Measurements from ENCODE around the gene PLPPR3. TPM values are rescaled to one million over a fixed set of nuclear protein-coding genes. Genes with fewer than 3 reads are reported as not detected.

PLPPR3 gene
- total RNA-seq, 2 donors from 2014 or later, result not detected

GRCh38 chr19:801861-802497, 19.8 kb downstream of the PLPPR3 start:
- Histone ChIP-seq H3K4me3 (peak overlapping the region; percentile 60), H3K9me3 (no peaks in the 10 kb centered on the region), H3K27ac (peak overlapping the region; percentile 14 to 47), H3K4me1 (ENCODE audit: control insufficient read depth in 1 of 2, low read depth in 2 of 2) (peaks cover 37 to 50% of the 10 kb centered on the region in 2 donors), H3K36me3 (peaks cover 35% of the 10 kb centered on the region), H3K27me3 (replicated peaks; ENCODE audit: insufficient read depth) (no peaks in the 10 kb centered on the region)
- TF ChIP-seq CTCF (IDR thresholded peaks at IDR 0.05), result no peak
- no peak for DNase-seq (ENCODE audit: low spot score)
- ATAC-seq (ENCODE audit: insufficient number of reproducible peaks, low FRiP score, low read depth), result no peak

GRCh38 chr19:801030-801860, 20.5 kb downstream of the PLPPR3 start:
- Histone ChIP-seq H3K36me3 (peaks cover 28% of the 10 kb centered on the region), H3K27ac (peak overlapping the region; percentile 14 to 47), H3K9me3 (no peaks in the 10 kb centered on the region), H3K4me3 (peak overlapping the region; percentile 60), H3K27me3 (replicated peaks; ENCODE audit: insufficient read depth) (no peaks in the 10 kb centered on the region), H3K4me1 (ENCODE audit: control insufficient read depth in 1 of 2, low read depth in 2 of 2) (peaks cover 39 to 53% of the 10 kb centered on the region in 2 donors)
- DNase-seq (ENCODE audit: low spot score) (peak; percentile 55), ATAC-seq (ENCODE audit: insufficient number of reproducible peaks, low FRiP score, low read depth) (no peak)
- TF ChIP-seq CTCF (IDR thresholded peaks at IDR 0.05), result no peak

GRCh38 chr19:800360-801029, 21.3 kb downstream of the PLPPR3 start:
- H3K4me3 ChIP-seq, result peak overlapping the region; percentile 95
- no peaks in the 10 kb centered on the region for H3K27me3 ChIP-seq (replicated peaks; ENCODE audit: insufficient read depth)
- H3K4me1 ChIP-seq (ENCODE audit: control insufficient read depth in 1 of 2, low read depth in 2 of 2), result peaks cover 43 to 61% of the 10 kb centered on the region in 2 donors
- ATAC-seq (ENCODE audit: insufficient number of reproducible peaks, low FRiP score, low read depth), result no peak
- DNase-seq (ENCODE audit: low spot score), result no peak
- H3K27ac ChIP-seq, result peak overlapping the region in 1 of 2 donors; percentile 2
- peaks cover 21% of the 10 kb centered on the region for H3K36me3 ChIP-seq
- TF ChIP-seq CTCF (IDR thresholded peaks at IDR 0.05), result no peak
- H3K9me3 ChIP-seq, result no peaks in the 10 kb centered on the region

GRCh38 chr19:799076-799881, 22.5 kb downstream of the PLPPR3 start:
- ATAC-seq (ENCODE audit: insufficient number of reproducible peaks, low FRiP score, low read depth) (no peak), DNase-seq (ENCODE audit: low spot score) (no peak)
- Histone ChIP-seq H3K36me3 (peaks cover 8% of the 10 kb centered on the region), H3K9me3 (no peaks in the 10 kb centered on the region), H3K27me3 (replicated peaks; ENCODE audit: insufficient read depth) (no peaks in the 10 kb centered on the region), H3K4me1 (ENCODE audit: control insufficient read depth in 1 of 2, low read depth in 2 of 2) (peaks cover 43 to 67% of the 10 kb centered on the region in 2 donors), H3K4me3 (peak overlapping the region; percentile 95), H3K27ac (no peak overlapping the region)
- peak; percentile 16 for TF ChIP-seq CTCF (IDR thresholded peaks at IDR 0.05)

All from thoracic aorta (tissue), 2 donors.